ENCODE data around the gene KLF12. TPM values are rescaled to one million over a fixed set of nuclear protein-coding genes. Genes with fewer than 3 reads are reported as not detected.

Gene KLF12
- total and polyA plus RNA-seq, 9 of the 15 experiments (the other 6 are each of a cell fraction or from before 2014, with no cell fraction given), result under 0.01 to 0.07 (median 0.05) TPM; not detected in 3

DNA sequence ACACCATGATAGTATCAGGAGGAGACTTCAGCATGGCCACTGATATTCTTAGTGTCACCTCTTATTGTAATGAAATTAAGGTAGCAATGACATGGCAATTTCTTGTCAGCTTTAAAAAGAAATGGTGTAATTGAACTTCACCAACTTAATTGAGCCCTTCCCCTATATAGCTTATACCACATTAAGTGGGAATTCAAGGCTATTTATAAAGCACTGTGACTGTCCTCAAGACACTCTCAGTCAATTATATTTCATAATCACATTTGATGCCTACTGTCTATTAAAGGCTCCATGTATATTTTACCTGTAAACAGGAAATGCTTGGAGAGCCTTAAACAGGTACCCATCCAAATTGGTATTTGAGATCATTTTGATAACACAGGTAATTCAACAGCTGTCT is 28.3 kb downstream of the KLF12 start (continued):
- TF ChIP-seq, protein P1, sequence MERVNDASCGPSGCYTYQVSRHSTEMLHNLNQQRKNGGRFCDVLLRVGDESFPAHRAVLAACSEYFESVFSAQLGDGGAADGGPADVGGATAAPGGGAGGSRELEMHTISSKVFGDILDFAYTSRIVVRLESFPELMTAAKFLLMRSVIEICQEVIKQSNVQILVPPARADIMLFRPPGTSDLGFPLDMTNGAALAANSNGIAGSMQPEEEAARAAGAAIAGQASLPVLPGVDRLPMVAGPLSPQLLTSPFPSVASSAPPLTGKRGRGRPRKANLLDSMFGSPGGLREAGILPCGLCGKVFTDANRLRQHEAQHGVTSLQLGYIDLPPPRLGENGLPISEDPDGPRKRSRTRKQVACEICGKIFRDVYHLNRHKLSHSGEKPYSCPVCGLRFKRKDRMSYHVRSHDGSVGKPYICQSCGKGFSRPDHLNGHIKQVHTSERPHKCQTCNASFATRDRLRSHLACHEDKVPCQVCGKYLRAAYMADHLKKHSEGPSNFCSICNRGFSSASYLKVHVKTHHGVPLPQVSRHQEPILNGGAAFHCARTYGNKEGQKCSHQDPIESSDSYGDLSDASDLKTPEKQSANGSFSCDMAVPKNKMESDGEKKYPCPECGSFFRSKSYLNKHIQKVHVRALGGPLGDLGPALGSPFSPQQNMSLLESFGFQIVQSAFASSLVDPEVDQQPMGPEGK (CRISPR knock-in tag; IDR thresholded peaks at IDR 0.05; ENCODE audit: borderline replicate concordance), result no peak

DNA sequence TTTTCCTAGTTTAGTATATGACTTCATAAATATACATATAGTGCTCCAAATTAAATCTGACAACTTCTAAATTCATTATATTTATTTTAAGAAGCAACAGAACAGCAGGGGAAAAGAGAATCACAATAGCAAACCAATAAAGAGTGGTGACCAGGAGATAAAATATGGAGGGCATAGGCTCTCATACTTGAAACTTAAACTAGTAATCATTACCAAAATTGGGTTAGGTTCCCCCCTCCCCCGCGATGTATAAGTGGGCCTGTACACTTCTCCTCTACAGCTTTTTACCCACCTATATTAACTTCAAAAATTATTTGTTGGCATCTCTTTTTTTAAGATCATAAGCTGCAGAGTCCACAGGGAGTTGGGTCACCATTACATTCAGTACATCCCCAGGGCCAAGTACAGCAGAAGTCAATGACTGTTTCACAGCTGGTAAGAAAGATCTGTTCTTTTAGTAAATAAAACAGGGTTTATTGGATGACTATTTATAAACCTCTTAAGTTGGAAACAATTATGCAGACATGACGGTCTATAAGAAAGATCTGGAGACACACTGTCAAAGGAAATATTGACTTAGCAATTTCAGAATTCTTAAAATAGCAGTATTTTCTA is 29.4 kb downstream of the KLF12 start:
- POLR2A ChIA-PET, result no interaction called here
- Histone ChIP-seq H3K4me1 (replicated peaks in 1 of 2; ENCODE audit: control insufficient read depth in 2 of 2, insufficient read depth in 2 of 2, low read length in 2 of 2) (no peaks in the 10 kb centered on the region), H3K4me3 (no peak overlapping the region), H2AFZ (ENCODE audit: low read depth, low read length) (no peak overlapping the region), H4K20me1 (replicated peaks; ENCODE audit: control insufficient read depth, insufficient read depth, low read length) (no peaks in the 10 kb centered on the region), H3K9me1 (ENCODE audit: control insufficient read depth, insufficient read depth, low read length) (no peaks in the 10 kb centered on the region), H3K27me3 (ENCODE audit: control insufficient read depth in 2 of 2, insufficient read depth in 2 of 2, low read length in 2 of 2) (no peaks in the 10 kb centered on the region), H3K36me3 (ENCODE audit: control insufficient read depth, insufficient read depth, low read length) (no peaks in the 10 kb centered on the region), H3K79me2 (ENCODE audit: control insufficient read depth, insufficient read depth, low read length) (no peaks in the 10 kb centered on the region), H3K9me3 (replicated peaks; ENCODE audit: control insufficient read depth, insufficient read depth, low read depth, low read length) (no peaks in the 10 kb centered on the region), H3K4me2 (ENCODE audit: insufficient read depth, low read length) (no peak overlapping the region), H3K9ac (ENCODE audit: insufficient read depth in 1 of 2, low read depth in 2 of 2, low read length in 2 of 2) (no peak overlapping the region), H3K27ac (ENCODE audit: extremely low read depth, low read depth, low read length) (no peak overlapping the region)
- WGBS (ENCODE audit: insufficient coverage, low coverage, missing lambda C conversion rate), result 0% methylated on average over 3 of the region's 3 CpGs
- intact Hi-C loops (cut with micrococcal nuclease), result no loop called here
- no TSS peak for BruUV-seq (replicated peaks)
- DNase-seq (ENCODE audit: extremely low read depth in 1 of 4, low spot score in 3 of 4) (no peak), FAIRE-seq (no peak), ATAC-seq (no peak)
- CTCF ChIA-PET (ENCODE audit: low intra/inter-chr PET ratio), result no interaction called here
- in situ Hi-C loops (cut with MboI), result no loop called here
- TF ChIP-seq ZNF212 (CRISPR knock-in tag; IDR thresholded peaks at IDR 0.05) (no peak), PURB (CRISPR knock-in tag; IDR thresholded peaks at IDR 0.05; ENCODE audit: low read depth) (no peak), BRD9 (IDR thresholded peaks at IDR 0.05; ENCODE audit: low read depth, partially characterized antibody) (no peak), TCF7L2 (IDR thresholded peaks at IDR 0.05; ENCODE audit: low read depth, low read length) (no peak), FOSL1 (tag; conservative IDR thresholded peaks at IDR 0.05) (no peak), HNRNPL (IDR thresholded peaks at IDR 0.05; ENCODE audit: low read depth, low read length) (no peak), ATF7 (IDR thresholded peaks at IDR 0.05) (no peak), NR1H2 (CRISPR knock-in tag; IDR thresholded peaks at IDR 0.05) (no peak)
- TF ChIP-seq, protein P2, sequence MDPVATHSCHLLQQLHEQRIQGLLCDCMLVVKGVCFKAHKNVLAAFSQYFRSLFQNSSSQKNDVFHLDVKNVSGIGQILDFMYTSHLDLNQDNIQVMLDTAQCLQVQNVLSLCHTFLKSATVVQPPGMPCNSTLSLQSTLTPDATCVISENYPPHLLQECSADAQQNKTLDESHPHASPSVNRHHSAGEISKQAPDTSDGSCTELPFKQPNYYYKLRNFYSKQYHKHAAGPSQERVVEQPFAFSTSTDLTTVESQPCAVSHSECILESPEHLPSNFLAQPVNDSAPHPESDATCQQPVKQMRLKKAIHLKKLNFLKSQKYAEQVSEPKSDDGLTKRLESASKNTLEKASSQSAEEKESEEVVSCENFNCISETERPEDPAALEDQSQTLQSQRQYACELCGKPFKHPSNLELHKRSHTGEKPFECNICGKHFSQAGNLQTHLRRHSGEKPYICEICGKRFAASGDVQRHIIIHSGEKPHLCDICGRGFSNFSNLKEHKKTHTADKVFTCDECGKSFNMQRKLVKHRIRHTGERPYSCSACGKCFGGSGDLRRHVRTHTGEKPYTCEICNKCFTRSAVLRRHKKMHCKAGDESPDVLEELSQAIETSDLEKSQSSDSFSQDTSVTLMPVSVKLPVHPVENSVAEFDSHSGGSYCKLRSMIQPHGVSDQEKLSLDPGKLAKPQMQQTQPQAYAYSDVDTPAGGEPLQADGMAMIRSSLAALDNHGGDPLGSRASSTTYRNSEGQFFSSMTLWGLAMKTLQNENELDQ (CRISPR knock-in tag; IDR thresholded peaks at IDR 0.05; ENCODE audit: borderline replicate concordance), result no peak
- TF ChIP-seq, protein P3, sequence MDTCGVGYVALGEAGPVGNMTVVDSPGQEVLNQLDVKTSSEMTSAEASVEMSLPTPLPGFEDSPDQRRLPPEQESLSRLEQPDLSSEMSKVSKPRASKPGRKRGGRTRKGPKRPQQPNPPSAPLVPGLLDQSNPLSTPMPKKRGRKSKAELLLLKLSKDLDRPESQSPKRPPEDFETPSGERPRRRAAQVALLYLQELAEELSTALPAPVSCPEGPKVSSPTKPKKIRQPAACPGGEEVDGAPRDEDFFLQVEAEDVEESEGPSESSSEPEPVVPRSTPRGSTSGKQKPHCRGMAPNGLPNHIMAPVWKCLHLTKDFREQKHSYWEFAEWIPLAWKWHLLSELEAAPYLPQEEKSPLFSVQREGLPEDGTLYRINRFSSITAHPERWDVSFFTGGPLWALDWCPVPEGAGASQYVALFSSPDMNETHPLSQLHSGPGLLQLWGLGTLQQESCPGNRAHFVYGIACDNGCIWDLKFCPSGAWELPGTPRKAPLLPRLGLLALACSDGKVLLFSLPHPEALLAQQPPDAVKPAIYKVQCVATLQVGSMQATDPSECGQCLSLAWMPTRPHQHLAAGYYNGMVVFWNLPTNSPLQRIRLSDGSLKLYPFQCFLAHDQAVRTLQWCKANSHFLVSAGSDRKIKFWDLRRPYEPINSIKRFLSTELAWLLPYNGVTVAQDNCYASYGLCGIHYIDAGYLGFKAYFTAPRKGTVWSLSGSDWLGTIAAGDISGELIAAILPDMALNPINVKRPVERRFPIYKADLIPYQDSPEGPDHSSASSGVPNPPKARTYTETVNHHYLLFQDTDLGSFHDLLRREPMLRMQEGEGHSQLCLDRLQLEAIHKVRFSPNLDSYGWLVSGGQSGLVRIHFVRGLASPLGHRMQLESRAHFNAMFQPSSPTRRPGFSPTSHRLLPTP (IDR thresholded peaks at IDR 0.05; ENCODE audit: borderline replicate concordance, extremely low read depth, insufficient read length), result no peak
- TF ChIP-seq, protein P4, sequence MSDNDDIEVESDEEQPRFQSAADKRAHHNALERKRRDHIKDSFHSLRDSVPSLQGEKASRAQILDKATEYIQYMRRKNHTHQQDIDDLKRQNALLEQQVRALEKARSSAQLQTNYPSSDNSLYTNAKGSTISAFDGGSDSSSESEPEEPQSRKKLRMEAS (CRISPR knock-in tag; IDR thresholded peaks at IDR 0.05), result no peak
